Thoracic aorta (tissue), 2 donors: ENCODE results near the gene NIPA2. TPM values are rescaled to one million over a fixed set of nuclear protein-coding genes. Genes with fewer than 3 reads are reported as not detected.

Experiments
- ATAC-seq: fragments of 150-250 bp; one replicate; pipeline ENCODE4 v1.8.0; 2017; ENCODE audit warnings: low read depth; ENCODE audit not compliant: insufficient number of reproducible peaks, low FRiP score
- DNase-seq: peaks from one replicate; pipeline ENCODE4 v3.0.0-alpha.2; 2020; ENCODE audit warnings: low spot score
- H3K27ac ChIP-seq, 2 donors: fragments of 200-600 bp; sonication (generic); 1 replicate in 1 of 2; 2 replicates in 1 of 2; pipeline ENCODE4 v1.5.1; 2016; ENCODE audit warnings: mild to moderate bottlenecking in 2 of 2, moderate library complexity in 2 of 2
- H3K27me3 ChIP-seq: fragments of 200-600 bp; sonication (generic); replicated peaks from 2 replicates; pipeline ENCODE4 v1.6.0; 2016; ENCODE audit warnings: mild to moderate bottlenecking; ENCODE audit not compliant: insufficient read depth
- H3K36me3 ChIP-seq: fragments of 200-600 bp; sonication (generic); one replicate; pipeline ENCODE4 v1.5.1; 2016
- H3K4me1 ChIP-seq, 2 donors: fragments of 200-600 bp; sonication (generic); 1 replicate in 1 of 2; 2 replicates in 1 of 2; pipeline versions ENCODE4 v1.5.1 to v1.6.0; 2016; ENCODE audit warnings: low read depth in 2 of 2, mild to moderate bottlenecking in 1 of 2; ENCODE audit not compliant: control insufficient read depth in 1 of 2
- H3K4me3 ChIP-seq: fragments of 200-600 bp; sonication (generic); 2 replicates; pipeline ENCODE4 v1.5.1; 2016; ENCODE audit warnings: mild to moderate bottlenecking
- H3K9me3 ChIP-seq: fragments of 200-600 bp; sonication (generic); 2 replicates; pipeline ENCODE4 v1.5.1; 2016
- CTCF ChIP-seq: fragments of 200-600 bp; sonication (generic); IDR thresholded peaks from one replicate; pipeline ENCODE4 v1.5.1; 2019; ENCODE audit warnings: antibody characterized with exemption
- total RNA-seq, 2 donors: library from RNA; depleted of rRNA; stranded (reverse); fragments of >200 nt; gene quantifications; one replicate each; pipeline versions ENCODE4 v1.1.0 to v1.2.3, GENCODE V29; 2016

The NIPA2 gene
- total RNA-seq: 10 to 100 TPM; 40.5 to 42.1 TPM

GRCh38 chr15:22838292-22839042 is at the start of gene NIPA2:
Gene NIPA2 (plus strand): TSS chr15:22838666. CDS start chr15:22851732, 13,066 bp downstream.
- DNase-seq (peak; percentile 91), ATAC-seq (peak; percentile 96)
- peak; percentile 8 for TF ChIP-seq CTCF
- Histone ChIP-seq H3K4me3 (peak within 1 kb of the TSS; percentile 85), H3K4me1 (peaks cover 15 to 24% of the 10 kb centered on the region in 2 donors), H3K36me3 (no peaks in the 10 kb centered on the region), H3K9me3 (no peaks in the 10 kb centered on the region), H3K27ac (peak within 1 kb of the TSS; percentile 85 to 96), H3K27me3 (no peaks in the 10 kb centered on the region)

GRCh38 chr15:22794063-22794462 is 44.4 kb upstream of the NIPA2 start:
- no peak for ATAC-seq
- no peaks in the 10 kb centered on the region for H3K36me3 ChIP-seq
- peaks cover 4% of the 10 kb centered on the region for H3K9me3 ChIP-seq
- no peak overlapping the region for H3K27ac ChIP-seq
- no peak for TF ChIP-seq CTCF
- DNase-seq: no peak
- no peaks in the 10 kb centered on the region for H3K27me3 ChIP-seq
- H3K4me1 ChIP-seq: no peaks in the 10 kb centered on the region
- H3K4me3 ChIP-seq: no peak overlapping the region

- Histone ChIP-seq H3K27ac (no peak overlapping the region), H3K9me3 (no peaks in the 10 kb centered on the region), H3K27me3 (no peaks in the 10 kb centered on the region), H3K4me1 (no peaks in the 10 kb centered on the region), H3K4me3 (no peak overlapping the region), H3K36me3 (no peaks in the 10 kb centered on the region)
- ATAC-seq (no peak), DNase-seq (no peak)
- TF ChIP-seq CTCF: no peak
Observed at GRCh38 chr15:22794621-22795167, 43.8 kb upstream of the NIPA2 start.

GRCh38 chr15:22795206-22796063 is 43.0 kb upstream of the NIPA2 start:
- Histone ChIP-seq H3K27me3 (no peaks in the 10 kb centered on the region), H3K9me3 (no peaks in the 10 kb centered on the region), H3K36me3 (no peaks in the 10 kb centered on the region), H3K27ac (no peak overlapping the region), H3K4me1 (no peaks in the 10 kb centered on the region), H3K4me3 (no peak overlapping the region)
- ATAC-seq (no peak), DNase-seq (no peak)
- TF ChIP-seq CTCF: no peak

- ATAC-seq (no peak), DNase-seq (no peak)
- no peak overlapping the region for H3K27ac ChIP-seq
- H3K4me1 ChIP-seq: no peaks in the 10 kb centered on the region
- H3K4me3 ChIP-seq: no peak overlapping the region
- no peaks in the 10 kb centered on the region for H3K36me3 ChIP-seq
- H3K27me3 ChIP-seq: no peaks in the 10 kb centered on the region
- no peaks in the 10 kb centered on the region for H3K9me3 ChIP-seq
- no peak for TF ChIP-seq CTCF
Observed at GRCh38 chr15:22796079-22796478, 42.4 kb upstream of the NIPA2 start.
